Activated naive CD4-positive, alpha-beta T cell treated with anti-CD3 and anti-CD28 coated beads for 36 hours (primary cell): ENCODE results near the gene NEUROD2. TPM values are rescaled to one million over a fixed set of nuclear protein-coding genes. Genes with fewer than 3 reads are reported as not detected.
A peak's percentile ranks its signal among the peaks of the same experiment; 100 is the strongest.

Experiments used
- CTCF ChIA-PET: fragments of 350-600 bp; sonication (Branson Sonifier 250); formaldehyde crosslinking; loops from one replicate; lab custom pipeline; 2021; ENCODE audit warnings: antibody characterized with exemption; lab: Charles Lee
- DNase-seq: peaks from one replicate; pipeline ENCODE4 v3.0.0-alpha.2; 2020
- H3K27ac Mint-ChIP-seq: one replicate; pipeline ENCODE4 v1.8.0; 2021; ENCODE audit warnings: mild to moderate bottlenecking, mixed read lengths
- H3K27me3 Mint-ChIP-seq: one replicate; pipeline ENCODE4 v1.8.0; 2021; ENCODE audit warnings: low read depth, mixed read lengths
- H3K36me3 Mint-ChIP-seq: one replicate; pipeline ENCODE4 v1.8.0; 2021; ENCODE audit warnings: low read depth, mixed read lengths
- H3K4me1 Mint-ChIP-seq: one replicate; pipeline ENCODE4 v1.8.0; 2021; ENCODE audit warnings: low read depth, mixed read lengths
- H3K4me3 Mint-ChIP-seq: one replicate; pipeline ENCODE4 v1.8.0; 2021; ENCODE audit warnings: mild to moderate bottlenecking, moderate library complexity, mixed read lengths
- H3K9me3 Mint-ChIP-seq: one replicate; pipeline ENCODE4 v1.8.0; 2021; ENCODE audit warnings: mixed read lengths
- intact Hi-C: fragments of 100-400 bp; cut with micrococcal nuclease; formaldehyde crosslinking; loops from one replicate; pipeline ENCODE4 v1.15.1; 2023
- total RNA-seq, 2 experiments: library from RNA; stranded (reverse); gene quantifications; one replicate each; pipeline ENCODE4 v1.2.3, GENCODE V29; 2021

Gene NEUROD2
- total RNA-seq, 2 experiments from 2014 or later = not detected

- H3K9me3 Mint-ChIP-seq = no peaks in the 10 kb centered on the region
- no peak for DNase-seq
- H3K4me3 Mint-ChIP-seq = no peak overlapping the region
- intact Hi-C loops = loop anchor here (1.0 to 10.0 kb wide), 3 partner anchors 11 to 471 kb away; partner anchors contain the start of gene NR1D1
- CTCF ChIA-PET = interaction anchor here (0.6 to 11.7 kb wide), 12 partner anchors 8 to 330 kb away, joined by 3 to 213 read pairs (median 5); partner anchors contain the start of gene PNMT
- H3K27me3 Mint-ChIP-seq = peaks cover 2% of the 10 kb centered on the region
- H3K27ac Mint-ChIP-seq = no peak overlapping the region
- H3K36me3 Mint-ChIP-seq = no peaks in the 10 kb centered on the region
- peaks cover 28% of the 10 kb centered on the region for H3K4me1 Mint-ChIP-seq
Observed at GRCh38 chr17:39633570-39634183, 26.0 kb upstream of the NEUROD2 start.

DNA sequence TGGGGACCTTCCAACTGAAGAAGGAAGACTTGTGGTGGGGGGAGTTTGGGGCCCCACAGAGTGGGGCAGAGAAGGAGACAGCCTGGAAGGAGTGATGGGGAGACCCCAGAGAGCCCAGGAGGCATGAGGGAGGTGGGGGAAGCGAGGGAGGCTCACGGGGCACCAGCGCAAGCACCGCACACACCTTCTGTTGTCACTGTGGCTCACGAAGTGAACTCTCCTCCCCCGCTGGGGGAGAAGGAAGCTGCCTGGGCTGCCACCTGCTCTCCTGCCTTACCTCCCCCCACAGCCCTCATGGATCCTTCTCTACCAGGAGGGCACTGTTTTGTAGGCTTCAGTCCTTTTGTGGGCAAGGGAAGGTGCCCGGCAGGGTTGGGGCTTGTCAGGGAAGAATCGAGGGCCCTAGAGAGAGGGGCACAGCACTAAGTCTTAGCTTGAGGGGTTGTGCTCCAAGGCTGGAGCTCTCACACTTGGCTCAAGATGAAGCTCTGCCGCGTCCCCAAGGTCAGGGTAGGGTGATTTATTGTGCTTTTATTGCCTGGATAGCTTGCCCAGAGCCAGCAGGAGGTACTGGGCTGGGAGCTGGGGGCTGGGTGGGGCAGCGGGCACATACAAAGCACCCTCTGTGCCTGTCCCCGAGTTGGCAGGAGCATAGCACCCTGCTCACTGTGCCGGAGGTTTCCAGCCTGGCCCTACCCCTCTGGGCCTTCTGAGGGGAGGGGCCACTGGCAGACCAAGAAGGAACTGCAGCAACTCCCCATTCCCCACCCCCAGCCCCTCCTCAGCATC, 24.6 kb upstream of the NEUROD2 start:
- CTCF ChIA-PET = interaction anchor here (0.9 to 11.7 kb wide), 5 partner anchors 9 to 40 kb away, joined by 3 to 213 read pairs (median 5); no protein-coding TSS in a partner anchor
- no peak for DNase-seq
- Mint-ChIP-seq H3K9me3 (no peaks in the 10 kb centered on the region), H3K27me3 (peaks cover 9% of the 10 kb centered on the region), H3K36me3 (no peaks in the 10 kb centered on the region), H3K27ac (no peak overlapping the region), H3K4me1 (peaks cover 17% of the 10 kb centered on the region), H3K4me3 (no peak overlapping the region)
- intact Hi-C loops = loop anchor here (10.0 kb wide), 1 partner anchor 472 kb away; the partner anchor contains the start of gene NR1D1

GRCh38 chr17:39631403-39631802, 23.7 kb upstream of the NEUROD2 start:
- intact Hi-C loops = loop anchor here (10.0 kb wide), 1 partner anchor 473 kb away; the partner anchor contains the start of gene NR1D1
- Mint-ChIP-seq H3K27me3 (peaks cover 13% of the 10 kb centered on the region), H3K4me3 (no peak overlapping the region), H3K4me1 (peaks cover 18% of the 10 kb centered on the region), H3K27ac (no peak overlapping the region), H3K9me3 (no peaks in the 10 kb centered on the region), H3K36me3 (no peaks in the 10 kb centered on the region)
- CTCF ChIA-PET = interaction anchor here (0.8 to 11.7 kb wide), 3 partner anchors 9 to 120 kb away, joined by 3 to 213 read pairs (median 3); no protein-coding TSS in a partner anchor
- DNase-seq = no peak

DNA sequence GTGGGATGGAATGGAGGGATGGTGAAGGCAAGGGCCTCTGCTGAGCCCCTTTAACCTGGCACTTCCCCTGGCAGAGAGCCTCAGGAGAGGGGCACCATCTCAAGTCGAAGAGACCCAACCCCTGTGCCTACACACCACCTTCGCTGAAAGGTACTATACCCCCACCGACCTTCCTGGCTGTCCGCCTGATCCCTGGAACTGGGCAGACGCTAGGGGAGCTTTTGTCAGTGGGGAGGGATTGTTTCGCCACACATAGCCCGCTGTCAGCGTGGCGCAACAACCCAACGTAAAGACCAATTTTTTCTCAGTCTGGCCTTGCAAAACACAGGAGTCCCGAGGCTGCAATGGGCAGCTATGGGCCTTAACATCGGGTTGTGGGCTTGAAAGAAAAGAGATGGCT, 22.2 kb upstream of the NEUROD2 start:
- Mint-ChIP-seq H3K27ac (no peak overlapping the region), H3K9me3 (no peaks in the 10 kb centered on the region), H3K36me3 (no peaks in the 10 kb centered on the region), H3K4me3 (no peak overlapping the region), H3K27me3 (peaks cover 28% of the 10 kb centered on the region), H3K4me1 (peaks cover 23% of the 10 kb centered on the region)
- CTCF ChIA-PET = no interaction called here
- intact Hi-C loops = loop anchor here (10.0 kb wide), 1 partner anchor 475 kb away; the partner anchor contains the start of gene NR1D1
- DNase-seq = no peak

DNA sequence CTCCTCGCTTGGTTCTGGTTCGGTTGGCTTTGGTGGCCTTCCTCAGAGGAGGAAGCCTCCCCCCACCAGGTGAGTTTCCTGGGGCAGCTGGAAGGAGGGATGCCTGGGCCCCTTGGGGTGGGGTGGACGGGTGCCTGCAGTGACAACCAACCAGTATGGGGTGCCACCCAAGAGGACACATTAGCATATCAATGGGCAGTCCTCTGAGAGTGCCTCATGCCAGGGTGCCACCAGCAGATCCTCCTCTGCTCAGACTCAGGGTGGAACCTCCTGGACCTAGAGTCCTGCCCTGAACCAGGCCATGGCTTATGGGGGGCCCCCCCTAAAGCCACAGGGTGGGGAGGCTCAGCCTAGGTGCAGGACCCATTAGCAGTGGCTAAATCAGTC, 21.8 kb upstream of the NEUROD2 start:
- peaks cover 23% of the 10 kb centered on the region for H3K4me1 Mint-ChIP-seq
- H3K27ac Mint-ChIP-seq = no peak overlapping the region
- no peaks in the 10 kb centered on the region for H3K36me3 Mint-ChIP-seq
- peaks cover 30% of the 10 kb centered on the region for H3K27me3 Mint-ChIP-seq
- intact Hi-C loops = no loop called here
- CTCF ChIA-PET = no interaction called here
- no peak for DNase-seq
- no peak overlapping the region for H3K4me3 Mint-ChIP-seq
- H3K9me3 Mint-ChIP-seq = no peaks in the 10 kb centered on the region

GRCh38 chr17:39628655-39629493, 21.2 kb upstream of the NEUROD2 start:
- DNase-seq = no peak
- CTCF ChIA-PET = interaction anchor here (1.0 to 1.5 kb wide), 3 partner anchors 8 to 81 kb away, joined by 3 to 8 read pairs (median 4); partner anchors contain the start of gene STARD3
- no peak overlapping the region for H3K4me3 Mint-ChIP-seq
- H3K4me1 Mint-ChIP-seq = peaks cover 23% of the 10 kb centered on the region
- H3K36me3 Mint-ChIP-seq = no peaks in the 10 kb centered on the region
- peaks cover 30% of the 10 kb centered on the region for H3K27me3 Mint-ChIP-seq
- intact Hi-C loops = no loop called here
- H3K27ac Mint-ChIP-seq = no peak overlapping the region
- no peaks in the 10 kb centered on the region for H3K9me3 Mint-ChIP-seq

DNA sequence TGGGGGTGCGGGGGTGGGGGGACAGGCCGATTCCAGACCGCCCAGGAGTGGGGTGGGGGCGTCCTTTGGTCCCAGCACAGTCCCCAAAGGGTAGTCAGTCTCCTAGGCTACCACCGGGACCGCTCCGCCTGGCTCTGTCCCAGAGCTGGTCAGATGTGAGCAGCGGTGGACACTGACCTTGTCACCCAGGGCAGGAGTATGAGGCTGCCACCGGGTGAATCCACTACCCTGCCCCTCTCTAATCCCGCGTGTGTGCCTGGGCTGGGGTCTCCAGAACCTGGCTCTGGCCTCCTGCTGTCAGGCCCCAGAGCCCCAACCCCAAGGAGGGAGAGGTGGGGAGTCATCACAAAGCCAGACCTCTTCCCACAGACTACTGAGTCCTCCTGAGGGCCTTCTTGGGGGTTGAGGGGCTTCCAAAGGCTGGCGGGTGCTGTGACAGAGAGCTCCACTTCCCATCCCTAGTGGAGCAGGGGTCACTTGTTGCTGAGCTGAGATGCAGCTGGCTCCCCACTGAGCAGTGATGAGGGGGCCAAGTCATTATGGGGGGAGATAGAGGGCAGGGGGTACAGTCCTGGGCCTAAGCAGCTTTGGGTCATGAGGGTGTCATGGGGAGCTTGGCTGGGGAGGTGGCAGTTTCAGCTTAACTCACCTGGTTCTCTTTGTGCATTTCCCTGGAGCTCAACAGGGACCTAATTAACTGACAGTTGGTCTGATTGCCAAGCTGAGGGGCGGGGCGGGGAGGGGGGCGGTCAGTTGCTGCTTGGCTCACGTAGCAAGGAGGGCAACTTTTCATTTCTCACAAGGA, 20.2 kb upstream of the NEUROD2 start:
- H3K36me3 Mint-ChIP-seq = no peaks in the 10 kb centered on the region
- H3K27ac Mint-ChIP-seq = no peak overlapping the region
- peaks cover 30% of the 10 kb centered on the region for H3K27me3 Mint-ChIP-seq
- H3K4me3 Mint-ChIP-seq = no peak overlapping the region
- intact Hi-C loops = no loop called here
- CTCF ChIA-PET = interaction anchor here (1.0 to 1.5 kb wide), 3 partner anchors 9 to 80 kb away, joined by 3 to 8 read pairs (median 4); partner anchors contain the start of gene STARD3
- H3K4me1 Mint-ChIP-seq = peaks cover 27% of the 10 kb centered on the region
- H3K9me3 Mint-ChIP-seq = no peaks in the 10 kb centered on the region
- DNase-seq = no peak

DNA sequence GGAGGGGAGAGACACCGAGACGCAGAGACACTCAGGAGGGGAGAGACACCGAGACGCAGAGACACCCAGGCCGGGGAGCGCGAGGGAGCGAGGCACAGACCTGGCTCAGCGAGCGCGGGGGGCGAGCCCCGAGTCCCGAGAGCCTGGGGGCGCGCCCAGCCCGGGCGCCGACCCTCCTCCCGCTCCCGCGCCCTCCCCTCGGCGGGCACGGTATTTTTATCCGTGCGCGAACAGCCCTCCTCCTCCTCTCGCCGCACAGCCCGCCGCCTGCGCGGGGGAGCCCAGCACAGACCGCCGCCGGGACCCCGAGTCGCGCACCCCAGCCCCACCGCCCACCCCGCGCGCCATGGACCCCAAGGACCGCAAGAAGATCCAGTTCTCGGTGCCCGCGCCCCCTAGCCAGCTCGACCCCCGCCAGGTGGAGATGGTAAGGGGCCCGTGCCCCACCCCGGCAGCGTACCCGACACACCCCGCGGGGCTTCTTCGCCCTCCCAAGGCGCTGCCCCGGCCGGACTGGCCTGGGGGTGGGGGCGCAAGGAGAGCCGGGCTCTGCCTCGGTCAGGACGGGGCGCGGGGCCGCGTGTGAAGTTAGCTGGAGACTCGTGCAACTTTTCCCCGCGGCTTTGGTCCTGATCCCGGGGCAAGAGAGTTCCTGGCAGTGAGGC, 19.5 kb upstream of the NEUROD2 start:
- CTCF ChIA-PET = no interaction called here
- peaks cover 30% of the 10 kb centered on the region for H3K27me3 Mint-ChIP-seq
- no peaks in the 10 kb centered on the region for H3K9me3 Mint-ChIP-seq
- H3K27ac Mint-ChIP-seq = no peak overlapping the region
- H3K4me3 Mint-ChIP-seq = peak overlapping the region; percentile 54
- H3K36me3 Mint-ChIP-seq = no peaks in the 10 kb centered on the region
- no peak for DNase-seq
- H3K4me1 Mint-ChIP-seq = peaks cover 32% of the 10 kb centered on the region
- intact Hi-C loops = no loop called here

- H3K9me3 Mint-ChIP-seq = no peaks in the 10 kb centered on the region
- H3K27ac Mint-ChIP-seq = no peak within 1 kb of the TSS
- DNase-seq = peak; percentile 48
- H3K36me3 Mint-ChIP-seq = no peaks in the 10 kb centered on the region
- CTCF ChIA-PET = interaction anchor here (0.8 to 8.4 kb wide), 4 partner anchors 10 to 284 kb away, joined by 3 to 213 read pairs (median 24); partner anchors contain the start of gene STARD3
- peak within 1 kb of the TSS; percentile 54 for H3K4me3 Mint-ChIP-seq
- peaks cover 32% of the 10 kb centered on the region for H3K4me1 Mint-ChIP-seq
- intact Hi-C loops = no loop called here
- peaks cover 30% of the 10 kb centered on the region for H3K27me3 Mint-ChIP-seq
Observed at GRCh38 chr17:39626171-39627046, 18.7 kb upstream of the NEUROD2 start, which contains the start of gene PPP1R1B. Gene PPP1R1B, plus strand, starts transcription at chr17:39626952. Its CDS starts 441 bp downstream, at chr17:39627393.

- no peak overlapping the region for H3K27ac Mint-ChIP-seq
- H3K36me3 Mint-ChIP-seq = no peaks in the 10 kb centered on the region
- CTCF ChIA-PET = interaction anchor here (0.6 to 8.4 kb wide), 7 partner anchors 11 to 563 kb away, joined by 3 to 213 read pairs (median 4); partner anchors contain the start of gene STARD3
- H3K27me3 Mint-ChIP-seq = peaks cover 29% of the 10 kb centered on the region
- no peak overlapping the region for H3K4me3 Mint-ChIP-seq
- H3K9me3 Mint-ChIP-seq = no peaks in the 10 kb centered on the region
- intact Hi-C loops = no loop called here
- no peak for DNase-seq
- H3K4me1 Mint-ChIP-seq = peaks cover 28% of the 10 kb centered on the region
Observed at GRCh38 chr17:39625198-39625785, 17.6 kb upstream of the NEUROD2 start.
